Neural progenitor cell (in vitro differentiated cells): Measurements from ENCODE around the gene WNT5B. TPM values are rescaled to one million over a fixed set of nuclear protein-coding genes. Genes with fewer than 3 reads are reported as not detected.

ENCODE experiments used
- DNase-seq: peaks from one replicate; pipeline ENCODE4 v3.0.0-alpha.2; 2016; ENCODE audit warnings: low spot score
- H2AFZ ChIP-seq: fragments of 200-600 bp; sonication (generic); replicated peaks from 2 replicates; pipeline ENCODE4 v1.6.1; 2016; ENCODE audit warnings: antibody characterized with exemption
- H3F3A ChIP-seq: fragments of 200-600 bp; sonication (generic); 2 replicates; pipeline ENCODE4 v1.6.1; 2016; ENCODE audit warnings: antibody characterized with exemption, low read depth
- H3K27ac ChIP-seq: fragments of 200-600 bp; sonication (generic); 2 replicates; pipeline ENCODE4 v1.5.1; 2016; ENCODE audit warnings: mild to moderate bottlenecking
- H3K27me3 ChIP-seq: fragments of 200-600 bp; sonication (generic); 2 replicates; pipeline ENCODE4 v1.6.1; 2016; ENCODE audit warnings: mild to moderate bottlenecking, moderate library complexity
- H3K36me3 ChIP-seq: fragments of 200-600 bp; sonication (generic); 2 replicates; pipeline ENCODE4 v1.5.1; 2016
- H3K4me1 ChIP-seq: fragments of 200-600 bp; sonication (generic); 2 replicates; pipeline ENCODE4 v1.6.1; 2016; ENCODE audit warnings: mixed run types
- H3K4me2 ChIP-seq: fragments of 200-600 bp; sonication (generic); 2 replicates; pipeline ENCODE4 v1.6.1; 2016
- H3K4me3 ChIP-seq: fragments of 200-600 bp; sonication (generic); 2 replicates; pipeline ENCODE4 v1.5.1; 2016
- H3K79me2 ChIP-seq: fragments of 200-600 bp; sonication (generic); 2 replicates; pipeline ENCODE4 v1.6.1; 2016; ENCODE audit warnings: low read depth
- H3K9ac ChIP-seq: fragments of 200-600 bp; sonication (generic); 2 replicates; pipeline ENCODE4 v1.6.1; 2016
- H3K9me3 ChIP-seq: fragments of 200-600 bp; sonication (generic); 2 replicates; pipeline ENCODE4 v1.5.1; 2016; ENCODE audit warnings: low read depth
- H4K20me1 ChIP-seq: fragments of 200-600 bp; sonication (generic); 2 replicates; pipeline ENCODE4 v1.6.1; 2016; ENCODE audit warnings: low read depth
- H3K27ac Mint-ChIP-seq: 3 replicates; pipeline ENCODE4 v1.8.0; 2021; ENCODE audit warnings: mixed read lengths
- H3K27me3 Mint-ChIP-seq: 2 replicates; pipeline ENCODE4 v1.8.0; 2022; ENCODE audit warnings: low read depth, mild to moderate bottlenecking, inconsistent platforms, moderate library complexity, mixed read lengths; ENCODE audit not compliant: insufficient read depth
- H3K36me3 Mint-ChIP-seq: 3 replicates; pipeline ENCODE4 v1.8.0; 2021; ENCODE audit warnings: mixed read lengths
- H3K4me1 Mint-ChIP-seq: 3 replicates; pipeline ENCODE4 v1.8.0; 2021; ENCODE audit warnings: mixed read lengths
- H3K4me3 Mint-ChIP-seq: 3 replicates; pipeline ENCODE4 v1.8.0; 2021; ENCODE audit warnings: mild to moderate bottlenecking, moderate library complexity, mixed read lengths
- H3K9me3 Mint-ChIP-seq: 3 replicates; pipeline ENCODE4 v1.8.0; 2020; ENCODE audit warnings: mixed read lengths
- EZH2 ChIP-seq: fragments of 200-600 bp; sonication (generic); IDR thresholded peaks from 2 replicates; pipeline ENCODE4 v1.6.1; 2017; ENCODE audit warnings: antibody characterized with exemption, mild to moderate bottlenecking, moderate library complexity
- EZH2phosphoT487 ChIP-seq: fragments of 200-600 bp; sonication (generic); IDR thresholded peaks from 2 replicates; pipeline ENCODE4 v1.6.1; 2017; ENCODE audit warnings: antibody characterized with exemption
- total RNA-seq: library from RNA; depleted of rRNA; stranded (reverse); fragments of >200 nt; gene quantifications from 2 replicates; pipeline ENCODE4 v1.2.3, GENCODE V29; 2015; ENCODE audit warnings: low replicate concordance
- TF ChIP-seq, protein P1 (sequence below): fragments of 200-600 bp; sonication (generic); IDR thresholded peaks from 2 replicates; pipeline ENCODE4 v1.5.1; 2017; ENCODE audit warnings: antibody characterized with exemption, mild to moderate bottlenecking

The WNT5B gene
- total RNA-seq, 1 donor from 2014 or later: 43.7 TPM

DNA sequence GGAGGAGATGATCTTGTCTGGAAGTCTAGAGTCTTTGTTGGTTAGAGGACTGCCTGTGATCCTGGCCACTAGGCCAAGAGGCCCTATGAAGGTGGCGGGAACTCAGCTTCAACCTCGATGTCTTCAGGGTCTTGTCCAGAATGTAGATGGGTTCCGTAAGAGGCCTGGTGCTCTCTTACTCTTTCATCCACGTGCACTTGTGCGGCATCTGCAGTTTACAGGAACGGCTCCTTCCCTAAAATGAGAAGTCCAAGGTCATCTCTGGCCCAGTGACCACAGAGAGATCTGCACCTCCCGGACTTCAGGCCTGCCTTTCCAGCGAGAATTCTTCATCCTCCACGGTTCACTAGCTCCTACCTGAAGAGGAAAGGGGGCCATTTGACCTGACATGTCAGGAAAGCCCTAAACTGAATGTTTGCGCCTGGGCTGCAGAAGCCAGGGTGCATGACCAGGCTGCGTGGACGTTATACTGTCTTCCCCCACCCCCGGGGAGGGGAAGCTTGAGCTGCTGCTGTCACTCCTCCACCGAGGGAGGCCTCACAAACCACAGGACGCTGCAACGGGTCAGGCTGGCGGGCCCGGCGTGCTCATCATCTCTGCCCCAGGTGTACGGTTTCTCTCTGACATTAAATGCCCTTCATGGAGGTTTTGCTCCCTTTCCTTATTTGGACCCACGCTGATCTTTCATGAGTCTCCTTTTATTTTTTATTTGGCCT lies 17.7 kb downstream of the WNT5B start:
- Mint-ChIP-seq H3K27ac (peak overlapping the region; percentile 11), H3K36me3 (peaks cover 20% of the 10 kb centered on the region), H3K4me1 (peaks cover 35% of the 10 kb centered on the region), H3K9me3 (no peaks in the 10 kb centered on the region), H3K4me3 (no peak overlapping the region), H3K27me3 (no peaks in the 10 kb centered on the region)
- Histone ChIP-seq H3K36me3 (no peaks in the 10 kb centered on the region), H3K4me1 (no peaks in the 10 kb centered on the region), H3K9me3 (no peaks in the 10 kb centered on the region), H3K27me3 (no peaks in the 10 kb centered on the region), H3K79me2 (no peaks in the 10 kb centered on the region), H3K4me2 (no peak overlapping the region), H3K9ac (no peak overlapping the region), H3K4me3 (no peak overlapping the region), H3F3A (peaks cover under 1% of the 10 kb centered on the region), H4K20me1 (peaks cover 22% of the 10 kb centered on the region), H2AFZ (no peak overlapping the region), H3K27ac (no peak overlapping the region)
- TF ChIP-seq, protein P1, sequence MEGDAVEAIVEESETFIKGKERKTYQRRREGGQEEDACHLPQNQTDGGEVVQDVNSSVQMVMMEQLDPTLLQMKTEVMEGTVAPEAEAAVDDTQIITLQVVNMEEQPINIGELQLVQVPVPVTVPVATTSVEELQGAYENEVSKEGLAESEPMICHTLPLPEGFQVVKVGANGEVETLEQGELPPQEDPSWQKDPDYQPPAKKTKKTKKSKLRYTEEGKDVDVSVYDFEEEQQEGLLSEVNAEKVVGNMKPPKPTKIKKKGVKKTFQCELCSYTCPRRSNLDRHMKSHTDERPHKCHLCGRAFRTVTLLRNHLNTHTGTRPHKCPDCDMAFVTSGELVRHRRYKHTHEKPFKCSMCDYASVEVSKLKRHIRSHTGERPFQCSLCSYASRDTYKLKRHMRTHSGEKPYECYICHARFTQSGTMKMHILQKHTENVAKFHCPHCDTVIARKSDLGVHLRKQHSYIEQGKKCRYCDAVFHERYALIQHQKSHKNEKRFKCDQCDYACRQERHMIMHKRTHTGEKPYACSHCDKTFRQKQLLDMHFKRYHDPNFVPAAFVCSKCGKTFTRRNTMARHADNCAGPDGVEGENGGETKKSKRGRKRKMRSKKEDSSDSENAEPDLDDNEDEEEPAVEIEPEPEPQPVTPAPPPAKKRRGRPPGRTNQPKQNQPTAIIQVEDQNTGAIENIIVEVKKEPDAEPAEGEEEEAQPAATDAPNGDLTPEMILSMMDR: no peak
- TF ChIP-seq EZH2 (no peak), EZH2phosphoT487 (no peak)
- DNase-seq: no peak

DNA sequence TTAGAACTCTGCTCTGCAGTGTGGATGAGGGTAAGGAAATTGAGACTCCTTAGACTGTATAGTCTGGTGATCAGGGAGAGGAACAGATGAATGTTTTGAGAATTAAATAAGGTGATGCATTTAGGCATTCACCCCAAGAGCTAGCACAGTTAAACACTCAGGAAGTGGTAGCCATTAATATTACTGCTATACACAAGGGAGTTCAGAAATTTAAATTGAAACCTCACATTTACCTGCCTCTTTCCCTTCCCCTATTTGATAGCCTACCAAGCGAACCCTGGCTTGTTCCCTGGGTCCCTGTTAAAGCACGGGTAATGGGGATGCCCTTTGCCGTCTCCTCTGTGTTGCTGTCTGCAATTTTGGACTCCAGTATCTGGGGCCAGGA lies 18.2 kb downstream of the WNT5B start:
- no peaks in the 10 kb centered on the region for H3K27me3 Mint-ChIP-seq
- Histone ChIP-seq H3K4me1 (no peaks in the 10 kb centered on the region), H2AFZ (no peak overlapping the region), H3K27ac (no peak overlapping the region), H4K20me1 (peaks cover 22% of the 10 kb centered on the region), H3K9ac (no peak overlapping the region), H3K4me3 (no peak overlapping the region), H3K9me3 (no peaks in the 10 kb centered on the region), H3K79me2 (no peaks in the 10 kb centered on the region), H3K36me3 (no peaks in the 10 kb centered on the region), H3F3A (peaks cover 6% of the 10 kb centered on the region), H3K4me2 (no peak overlapping the region), H3K27me3 (no peaks in the 10 kb centered on the region)
- no peak for DNase-seq
- peak overlapping the region; percentile 76 for H3K27ac Mint-ChIP-seq
- H3K4me1 Mint-ChIP-seq: peaks cover 30% of the 10 kb centered on the region
- H3K4me3 Mint-ChIP-seq: no peak overlapping the region
- no peak for TF ChIP-seq EZH2phosphoT487
- no peak for TF ChIP-seq EZH2
- TF ChIP-seq, protein P1: no peak
- peaks cover 19% of the 10 kb centered on the region for H3K36me3 Mint-ChIP-seq
- H3K9me3 Mint-ChIP-seq: no peaks in the 10 kb centered on the region

DNA sequence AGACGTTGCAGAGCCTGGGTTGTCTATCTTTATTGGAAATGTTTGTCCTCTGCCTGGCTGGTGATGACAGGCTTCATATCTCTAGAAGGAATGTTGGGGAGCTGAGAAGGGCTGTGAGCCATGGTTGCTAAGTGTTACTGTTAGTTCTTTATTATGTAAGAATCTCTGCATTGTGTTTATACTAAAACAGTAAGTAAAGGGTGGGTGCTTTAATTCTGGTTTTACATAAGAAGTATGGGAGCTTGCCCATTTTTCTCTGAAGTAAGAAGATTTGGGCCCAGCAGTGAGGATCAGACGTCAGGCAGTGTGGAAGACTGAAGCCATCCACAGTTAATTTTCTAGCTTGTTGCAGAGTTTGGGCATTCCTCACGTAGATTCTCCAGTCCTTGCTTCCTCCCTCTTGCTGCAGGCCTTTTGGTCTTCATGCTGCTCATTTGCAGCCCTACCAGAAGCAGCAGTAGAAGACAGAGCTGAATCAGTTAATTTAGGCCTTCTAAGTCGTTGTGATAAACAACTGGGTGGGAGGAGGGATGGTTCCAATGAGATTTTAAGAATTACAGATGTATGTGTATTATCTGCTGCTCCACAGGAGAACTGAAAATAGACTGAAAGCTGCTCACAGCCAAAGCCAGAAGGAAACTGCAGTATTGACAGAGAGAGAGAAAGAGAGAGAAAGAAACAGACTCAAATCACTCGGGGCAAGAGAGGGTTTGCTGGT lies 21.4 kb downstream of the WNT5B start:
- Mint-ChIP-seq H3K9me3 (no peaks in the 10 kb centered on the region), H3K27ac (no peak overlapping the region), H3K27me3 (no peaks in the 10 kb centered on the region), H3K4me3 (no peak overlapping the region), H3K4me1 (peaks cover 6% of the 10 kb centered on the region), H3K36me3 (peaks cover 19% of the 10 kb centered on the region)
- no peaks in the 10 kb centered on the region for H3K36me3 ChIP-seq
- H3K27me3 ChIP-seq: no peaks in the 10 kb centered on the region
- no peak overlapping the region for H3K9ac ChIP-seq
- peaks cover 10% of the 10 kb centered on the region for H4K20me1 ChIP-seq
- no peak overlapping the region for H2AFZ ChIP-seq
- H3F3A ChIP-seq: peaks cover 6% of the 10 kb centered on the region
- no peak for DNase-seq
- no peak overlapping the region for H3K4me3 ChIP-seq
- no peaks in the 10 kb centered on the region for H3K9me3 ChIP-seq
- H3K27ac ChIP-seq: no peak overlapping the region
- H3K4me2 ChIP-seq: no peak overlapping the region
- TF ChIP-seq, protein P1: no peak
- TF ChIP-seq EZH2 (no peak), EZH2phosphoT487 (no peak)
- no peaks in the 10 kb centered on the region for H3K4me1 ChIP-seq
- no peaks in the 10 kb centered on the region for H3K79me2 ChIP-seq
